HG03103 (cell line): ENCODE measurements around the gene FKBP1A.

Experiments used
- ATAC-seq: cut with Tn5 transposase; IDR thresholded peaks from one replicate; pipeline ENCODE4 v1.9.1; 2021; ENCODE audit warnings: low read depth; ENCODE audit not compliant: unreplicated experiment

The FKBP1A gene

GRCh38 chr20:1388741-1389483 is 3.9 kb downstream of the FKBP1A start:
- ATAC-seq = no peak

GRCh38 chr20:1388253-1388652 is 4.6 kb downstream of the FKBP1A start:
- ATAC-seq = no peak

GRCh38 chr20:1386323-1386722 is 6.5 kb downstream of the FKBP1A start:
- no peak for ATAC-seq

- no peak for ATAC-seq
Measured at GRCh38 chr20:1383623-1384404, 9.0 kb downstream of the FKBP1A start.

GRCh38 chr20:1382670-1383069 is 10.2 kb downstream of the FKBP1A start:
- ATAC-seq = no peak

GRCh38 chr20:1381753-1382591 is 10.9 kb downstream of the FKBP1A start:
- no peak for ATAC-seq

GRCh38 chr20:1378735-1379125 is 14.1 kb downstream of the FKBP1A start:
- ATAC-seq = no peak

- ATAC-seq = no peak
Measured at GRCh38 chr20:1377984-1378734, 14.7 kb downstream of the FKBP1A start.

GRCh38 chr20:1377341-1377871 is 15.4 kb downstream of the FKBP1A start:
- no peak for ATAC-seq

GRCh38 chr20:1376408-1377270 is 16.2 kb downstream of the FKBP1A start:
- ATAC-seq = no peak

- no peak for ATAC-seq
Measured at GRCh38 chr20:1376007-1376406, 16.8 kb downstream of the FKBP1A start.

- ATAC-seq = no peak
Measured at GRCh38 chr20:1375515-1375914, 17.3 kb downstream of the FKBP1A start.

GRCh38 chr20:1374246-1374645 is 18.6 kb downstream of the FKBP1A start:
- ATAC-seq = no peak

- no peak for ATAC-seq
Measured at GRCh38 chr20:1373614-1374013, 19.2 kb downstream of the FKBP1A start.

GRCh38 chr20:1373036-1373435 is 19.8 kb downstream of the FKBP1A start:
- ATAC-seq = no peak

- no peak for ATAC-seq
Measured at GRCh38 chr20:1371830-1372539, 20.9 kb downstream of the FKBP1A start.

- no peak for ATAC-seq
Measured at GRCh38 chr20:1371202-1371782, 21.6 kb downstream of the FKBP1A start.

- no peak for ATAC-seq
Measured at GRCh38 chr20:1370548-1371110, 22.2 kb downstream of the FKBP1A start.
